Measurements from ENCODE around the gene HTR2A. TPM values are rescaled to one million over a fixed set of nuclear protein-coding genes. Genes with fewer than 3 reads are reported as not detected.

Gene HTR2A
- total RNA-seq, 5 donors from 2014 or later (not counting 1 experiment from before 2014, with no cell fraction given), result not detected

- ChIA-PET CTCF (no interaction called here), POLR2A (no interaction called here)
- no peak overlapping the region for H3K27ac ChIP-seq (ENCODE audit: low read length)
- no peaks in the 10 kb centered on the region for H3K9me3 ChIP-seq
- no peak overlapping the region for H3K27ac Mint-ChIP-seq
- DNase-seq (no peak), ATAC-seq (replicated peaks in 1 of 4) (no peak)
- no peaks in the 10 kb centered on the region for H3K36me3 Mint-ChIP-seq
- peaks cover 0 to 4% (median 0%) of the 10 kb centered on the region in 3 donors for H3K4me1 Mint-ChIP-seq
- H3K27me3 Mint-ChIP-seq, result peaks cover 7 to 17% of the 10 kb centered on the region in 2 donors
- no peaks in the 10 kb centered on the region for H3K36me3 ChIP-seq (ENCODE audit: control insufficient read depth in 2 of 2, extremely low read depth in 1 of 2, insufficient read depth in 1 of 2, low read length in 1 of 2)
- no peaks in the 10 kb centered on the region for H3K9me3 Mint-ChIP-seq
- H3K4me3 Mint-ChIP-seq, result no peak overlapping the region
- no CpG with 5 or more reads among the region's 1 CpG for WGBS (ENCODE audit: insufficient coverage)
- H3K4me1 ChIP-seq (ENCODE audit: control insufficient read depth in 1 of 2, extremely low read depth in 1 of 2, insufficient read depth in 2 of 2, low read length in 2 of 2), result no peaks in the 10 kb centered on the region
- no peak overlapping the region for H3K4me3 ChIP-seq (ENCODE audit: control insufficient read depth in 1 of 2, extremely low read depth in 1 of 2, low read length in 1 of 2)
- no peaks in the 10 kb centered on the region for H3K27me3 ChIP-seq (replicated peaks in 1 of 2; ENCODE audit: control insufficient read depth in 2 of 2, extremely low read depth in 1 of 2, insufficient read depth in 2 of 2, low read length in 1 of 2)
Observed at GRCh38 chr13:46861959-46862358, 34.9 kb downstream of the HTR2A start.

DNA sequence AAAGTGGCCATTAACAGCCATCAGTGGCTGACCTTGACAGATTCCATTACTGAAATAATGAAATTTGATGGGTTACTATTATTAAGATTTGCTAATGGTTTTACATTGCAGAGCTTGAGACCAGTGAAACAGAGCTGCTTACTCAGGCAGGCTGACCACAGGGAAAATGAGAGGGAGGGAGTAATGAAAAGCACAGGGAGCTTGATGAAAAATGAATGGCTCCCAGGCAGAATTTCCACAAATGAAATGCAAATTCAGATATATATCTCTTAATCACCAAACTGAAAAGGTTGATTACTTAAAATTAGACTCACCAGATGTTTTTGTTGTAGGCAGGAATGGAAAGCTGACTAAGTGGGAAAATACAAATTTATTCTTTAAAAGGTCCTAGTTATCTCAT, 36.1 kb downstream of the HTR2A start:
- H3K4me3 ChIP-seq (ENCODE audit: control insufficient read depth in 1 of 2, extremely low read depth in 1 of 2, low read length in 1 of 2), result no peak overlapping the region
- Mint-ChIP-seq H3K4me3 (no peak overlapping the region), H3K9me3 (no peaks in the 10 kb centered on the region), H3K36me3 (no peaks in the 10 kb centered on the region), H3K4me1 (peaks cover 0 to 2% (median 0%) of the 10 kb centered on the region in 3 donors), H3K27ac (no peak overlapping the region), H3K27me3 (peaks cover 7 to 15% of the 10 kb centered on the region in 2 donors)
- POLR2A ChIA-PET, result no interaction called here
- H3K4me1 ChIP-seq (ENCODE audit: control insufficient read depth in 1 of 2, extremely low read depth in 1 of 2, insufficient read depth in 2 of 2, low read length in 2 of 2), result no peaks in the 10 kb centered on the region
- CTCF ChIA-PET, result no interaction called here
- ATAC-seq (replicated peaks in 1 of 4) (no peak), DNase-seq (no peak)
- no peaks in the 10 kb centered on the region for H3K36me3 ChIP-seq (ENCODE audit: control insufficient read depth in 2 of 2, extremely low read depth in 1 of 2, insufficient read depth in 1 of 2, low read length in 1 of 2)
- no peaks in the 10 kb centered on the region for H3K27me3 ChIP-seq (replicated peaks in 1 of 2; ENCODE audit: control insufficient read depth in 2 of 2, extremely low read depth in 1 of 2, insufficient read depth in 2 of 2, low read length in 1 of 2)
- no peak overlapping the region for H3K27ac ChIP-seq (ENCODE audit: low read length)
- no peaks in the 10 kb centered on the region for H3K9me3 ChIP-seq

GRCh38 chr13:46858776-46859175, 38.1 kb downstream of the HTR2A start:
- H3K36me3 Mint-ChIP-seq, result no peaks in the 10 kb centered on the region
- DNase-seq (no peak), ATAC-seq (replicated peaks in 1 of 4) (no peak)
- H3K4me1 ChIP-seq (ENCODE audit: control insufficient read depth in 1 of 2, extremely low read depth in 1 of 2, insufficient read depth in 2 of 2, low read length in 2 of 2), result no peaks in the 10 kb centered on the region
- H3K4me3 ChIP-seq (ENCODE audit: control insufficient read depth in 1 of 2, extremely low read depth in 1 of 2, low read length in 1 of 2), result no peak overlapping the region
- no peak overlapping the region for H3K27ac Mint-ChIP-seq
- no peaks in the 10 kb centered on the region for H3K27me3 ChIP-seq (replicated peaks in 1 of 2; ENCODE audit: control insufficient read depth in 2 of 2, extremely low read depth in 1 of 2, insufficient read depth in 2 of 2, low read length in 1 of 2)
- no peaks in the 10 kb centered on the region for H3K36me3 ChIP-seq (ENCODE audit: control insufficient read depth in 2 of 2, extremely low read depth in 1 of 2, insufficient read depth in 1 of 2, low read length in 1 of 2)
- ChIA-PET POLR2A (no interaction called here), CTCF (interaction anchor here in 1 of 2 donors (0.9 kb wide), 1 partner anchor 10 kb away, joined by 3 read pairs; no protein-coding TSS in a partner anchor)
- H3K4me1 Mint-ChIP-seq, result no peaks in the 10 kb centered on the region
- peaks cover 8 to 21% of the 10 kb centered on the region in 2 donors for H3K27me3 Mint-ChIP-seq
- no peaks in the 10 kb centered on the region for H3K9me3 ChIP-seq
- H3K27ac ChIP-seq (ENCODE audit: low read length), result no peak overlapping the region
- H3K9me3 Mint-ChIP-seq, result no peaks in the 10 kb centered on the region
- no peak overlapping the region for H3K4me3 Mint-ChIP-seq
- 90% methylated on average over 2 of the region's 3 CpGs for WGBS (ENCODE audit: insufficient coverage)

- ATAC-seq (replicated peaks in 1 of 4) (no peak), DNase-seq (no peak)
- Histone ChIP-seq H3K27me3 (replicated peaks in 1 of 2; ENCODE audit: control insufficient read depth in 2 of 2, extremely low read depth in 1 of 2, insufficient read depth in 2 of 2, low read length in 1 of 2) (peaks cover 0 to 4% of the 10 kb centered on the region in 2 experiments), H3K36me3 (ENCODE audit: control insufficient read depth in 2 of 2, extremely low read depth in 1 of 2, insufficient read depth in 1 of 2, low read length in 1 of 2) (no peaks in the 10 kb centered on the region), H3K4me3 (ENCODE audit: control insufficient read depth in 1 of 2, extremely low read depth in 1 of 2, low read length in 1 of 2) (no peak overlapping the region), H3K9me3 (no peaks in the 10 kb centered on the region), H3K4me1 (ENCODE audit: control insufficient read depth in 1 of 2, extremely low read depth in 1 of 2, insufficient read depth in 2 of 2, low read length in 2 of 2) (no peaks in the 10 kb centered on the region), H3K27ac (ENCODE audit: low read length) (no peak overlapping the region)
- H3K4me3 Mint-ChIP-seq, result no peak overlapping the region
- ChIA-PET POLR2A (no interaction called here), CTCF (interaction anchor here in 1 of 2 donors (0.9 kb wide), 1 partner anchor 10 kb away, joined by 3 read pairs; no protein-coding TSS in a partner anchor)
- H3K4me1 Mint-ChIP-seq, result no peaks in the 10 kb centered on the region
- WGBS (ENCODE audit: insufficient coverage), result 78% methylated on average over 3 of the region's 3 CpGs
- no peaks in the 10 kb centered on the region for H3K36me3 Mint-ChIP-seq
- H3K27me3 Mint-ChIP-seq, result peaks cover 10 to 26% of the 10 kb centered on the region in 2 donors
- H3K9me3 Mint-ChIP-seq, result no peaks in the 10 kb centered on the region
- H3K27ac Mint-ChIP-seq, result no peak overlapping the region
Observed at GRCh38 chr13:46858163-46858562, 38.7 kb downstream of the HTR2A start.

DNA sequence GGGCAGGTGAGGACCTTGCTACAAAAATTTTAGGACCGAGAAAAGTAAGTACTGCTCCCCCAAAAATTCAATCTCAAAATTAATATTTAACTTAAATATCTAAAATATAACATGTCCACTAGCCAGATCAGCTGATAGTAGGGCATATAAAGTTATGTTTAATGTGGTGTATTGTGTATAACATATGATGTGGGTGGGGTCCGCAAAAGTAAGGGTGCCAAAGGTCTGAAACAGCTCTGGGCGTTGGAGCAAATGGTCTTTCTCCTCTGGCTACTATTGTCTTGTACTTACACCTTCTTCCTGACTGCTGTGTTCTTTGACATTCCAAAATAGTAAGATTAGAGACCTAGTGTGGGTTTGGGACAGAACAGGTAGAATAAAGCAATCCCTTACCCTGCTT, 41.2 kb downstream of the HTR2A start:
- H3K36me3 Mint-ChIP-seq, result no peaks in the 10 kb centered on the region
- no CpG with 5 or more reads among the region's 3 CpGs for WGBS (ENCODE audit: insufficient coverage)
- DNase-seq, result no peak
- H3K4me1 Mint-ChIP-seq, result no peaks in the 10 kb centered on the region
- no peaks in the 10 kb centered on the region for H3K36me3 ChIP-seq (ENCODE audit: control insufficient read depth in 2 of 2, extremely low read depth in 1 of 2, insufficient read depth in 1 of 2, low read length in 1 of 2)
- no peaks in the 10 kb centered on the region for H3K4me1 ChIP-seq (ENCODE audit: control insufficient read depth in 1 of 2, extremely low read depth in 1 of 2, insufficient read depth in 2 of 2, low read length in 2 of 2)
- no peak overlapping the region for H3K4me3 ChIP-seq (ENCODE audit: control insufficient read depth in 1 of 2, extremely low read depth in 1 of 2, low read length in 1 of 2)
- H3K27ac Mint-ChIP-seq, result no peak overlapping the region
- no peaks in the 10 kb centered on the region for H3K9me3 Mint-ChIP-seq
- POLR2A ChIA-PET, result no interaction called here
- peaks cover 16 to 30% of the 10 kb centered on the region in 2 donors for H3K27me3 Mint-ChIP-seq
- CTCF ChIA-PET, result no interaction called here
- peaks cover 0 to 11% of the 10 kb centered on the region in 2 experiments for H3K27me3 ChIP-seq (replicated peaks in 1 of 2; ENCODE audit: control insufficient read depth in 2 of 2, extremely low read depth in 1 of 2, insufficient read depth in 2 of 2, low read length in 1 of 2)
- no peak for ATAC-seq (replicated peaks in 1 of 4)
- no peaks in the 10 kb centered on the region for H3K9me3 ChIP-seq
- H3K27ac ChIP-seq (ENCODE audit: low read length), result no peak overlapping the region
- no peak overlapping the region for H3K4me3 Mint-ChIP-seq

- DNase-seq (no peak), ATAC-seq (replicated peaks in 1 of 4) (no peak)
- no peaks in the 10 kb centered on the region for H3K36me3 Mint-ChIP-seq
- no peaks in the 10 kb centered on the region for H3K4me1 Mint-ChIP-seq
- ChIA-PET POLR2A (no interaction called here), CTCF (no interaction called here)
- peaks cover 0 to 11% of the 10 kb centered on the region in 2 experiments for H3K27me3 ChIP-seq (replicated peaks in 1 of 2; ENCODE audit: control insufficient read depth in 2 of 2, extremely low read depth in 1 of 2, insufficient read depth in 2 of 2, low read length in 1 of 2)
- H3K27ac ChIP-seq (ENCODE audit: low read length), result no peak overlapping the region
- H3K4me3 Mint-ChIP-seq, result no peak overlapping the region
- H3K9me3 ChIP-seq, result no peaks in the 10 kb centered on the region
- no peak overlapping the region for H3K27ac Mint-ChIP-seq
- WGBS (ENCODE audit: insufficient coverage), result 86% methylated on average over 1 of the region's 2 CpGs
- H3K9me3 Mint-ChIP-seq, result no peaks in the 10 kb centered on the region
- H3K36me3 ChIP-seq (ENCODE audit: control insufficient read depth in 2 of 2, extremely low read depth in 1 of 2, insufficient read depth in 1 of 2, low read length in 1 of 2), result no peaks in the 10 kb centered on the region
- H3K27me3 Mint-ChIP-seq, result peaks cover 16 to 30% of the 10 kb centered on the region in 2 donors
- H3K4me3 ChIP-seq (ENCODE audit: control insufficient read depth in 1 of 2, extremely low read depth in 1 of 2, low read length in 1 of 2), result no peak overlapping the region
- H3K4me1 ChIP-seq (ENCODE audit: control insufficient read depth in 1 of 2, extremely low read depth in 1 of 2, insufficient read depth in 2 of 2, low read length in 2 of 2), result no peaks in the 10 kb centered on the region
Observed at GRCh38 chr13:46855166-46855565, 41.7 kb downstream of the HTR2A start.

- Mint-ChIP-seq H3K27ac (no peak overlapping the region), H3K9me3 (no peaks in the 10 kb centered on the region), H3K36me3 (no peaks in the 10 kb centered on the region), H3K4me1 (no peaks in the 10 kb centered on the region), H3K4me3 (no peak overlapping the region), H3K27me3 (peaks cover 12 to 25% of the 10 kb centered on the region in 2 donors)
- Histone ChIP-seq H3K9me3 (no peaks in the 10 kb centered on the region), H3K27ac (ENCODE audit: low read length) (no peak overlapping the region), H3K36me3 (ENCODE audit: control insufficient read depth in 2 of 2, extremely low read depth in 1 of 2, insufficient read depth in 1 of 2, low read length in 1 of 2) (no peaks in the 10 kb centered on the region), H3K27me3 (replicated peaks in 1 of 2; ENCODE audit: control insufficient read depth in 2 of 2, extremely low read depth in 1 of 2, insufficient read depth in 2 of 2, low read length in 1 of 2) (peaks cover 0 to 11% of the 10 kb centered on the region in 2 experiments), H3K4me3 (ENCODE audit: control insufficient read depth in 1 of 2, extremely low read depth in 1 of 2, low read length in 1 of 2) (no peak overlapping the region), H3K4me1 (ENCODE audit: control insufficient read depth in 1 of 2, extremely low read depth in 1 of 2, insufficient read depth in 2 of 2, low read length in 2 of 2) (no peaks in the 10 kb centered on the region)
- DNase-seq (no peak), ATAC-seq (replicated peaks in 1 of 4) (no peak)
- 81% methylated on average over 10 of the region's 10 CpGs for WGBS (ENCODE audit: insufficient coverage)
- POLR2A ChIA-PET, result interaction anchor here in 1 of 2 donors (0.5 kb wide), 1 partner anchor 1580 kb away, joined by 4 read pairs; no protein-coding TSS in a partner anchor
- CTCF ChIA-PET, result no interaction called here
Observed at GRCh38 chr13:46852168-46852567, 44.7 kb downstream of the HTR2A start.

Measured in T-cell (primary cell).